Measurements from ENCODE around the gene TOR1AIP2.

Gene TOR1AIP2

DNA sequence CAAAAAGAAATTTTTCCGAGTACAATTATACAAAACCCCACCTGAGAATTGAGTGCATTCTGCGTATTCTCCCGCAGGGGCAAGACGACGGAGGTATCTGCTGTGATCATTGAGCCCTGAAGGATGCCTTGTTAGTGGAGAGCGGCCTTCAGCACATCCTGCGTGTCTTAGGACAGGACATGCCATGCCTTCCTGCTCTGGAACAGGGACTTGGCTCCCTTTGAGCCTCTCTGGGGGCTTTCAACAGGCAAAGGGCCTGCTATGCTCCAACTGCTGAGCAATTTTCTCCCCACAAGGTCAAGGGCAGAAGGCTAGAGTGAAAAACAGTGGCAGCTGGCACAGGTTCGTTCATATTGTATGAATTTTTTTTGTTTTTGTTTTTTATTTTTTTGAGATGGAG lies 52.4 kb downstream of the TOR1AIP2 start:
- DNase-seq = no peak

DNA sequence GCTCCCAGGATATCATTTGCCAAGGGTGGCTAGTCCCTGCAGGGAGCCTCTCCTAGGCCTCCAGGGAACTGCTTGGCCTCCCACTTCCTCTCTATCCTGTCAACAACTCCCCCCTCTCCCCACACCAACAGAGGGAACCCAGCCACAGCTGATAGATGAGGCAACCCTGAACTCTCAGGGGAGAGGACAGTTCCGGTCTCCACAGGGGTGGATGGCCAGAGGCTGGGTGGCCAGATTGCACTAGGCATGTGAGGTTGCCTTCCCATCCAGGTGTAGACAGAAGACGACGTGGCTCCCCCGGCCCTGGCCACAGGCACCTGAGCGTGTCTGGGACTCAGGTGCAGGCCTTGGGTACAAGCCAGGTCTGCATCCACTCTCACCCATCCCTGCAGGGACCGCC lies 53.3 kb downstream of the TOR1AIP2 start:
- no peak for DNase-seq

DNA sequence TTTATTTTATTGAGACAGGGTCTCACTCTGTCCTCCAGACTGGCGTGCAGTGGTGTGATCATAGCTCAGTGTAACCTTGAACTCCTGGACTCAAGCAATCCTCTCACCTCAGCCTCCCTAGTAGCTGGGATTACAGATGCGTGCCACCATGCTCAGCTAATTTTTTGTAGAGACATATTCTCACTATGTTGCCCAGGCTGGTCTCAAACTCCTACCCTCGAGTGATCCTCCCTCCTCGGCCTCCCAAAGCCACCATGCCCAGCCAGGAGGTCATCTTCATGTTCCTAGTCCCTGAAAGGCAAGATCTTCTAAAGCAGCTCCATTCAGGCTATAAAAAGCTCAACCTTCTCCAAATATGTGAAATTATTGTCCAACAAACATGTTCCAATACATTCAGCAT lies 53.9 kb downstream of the TOR1AIP2 start:
- no peak for DNase-seq

DNA sequence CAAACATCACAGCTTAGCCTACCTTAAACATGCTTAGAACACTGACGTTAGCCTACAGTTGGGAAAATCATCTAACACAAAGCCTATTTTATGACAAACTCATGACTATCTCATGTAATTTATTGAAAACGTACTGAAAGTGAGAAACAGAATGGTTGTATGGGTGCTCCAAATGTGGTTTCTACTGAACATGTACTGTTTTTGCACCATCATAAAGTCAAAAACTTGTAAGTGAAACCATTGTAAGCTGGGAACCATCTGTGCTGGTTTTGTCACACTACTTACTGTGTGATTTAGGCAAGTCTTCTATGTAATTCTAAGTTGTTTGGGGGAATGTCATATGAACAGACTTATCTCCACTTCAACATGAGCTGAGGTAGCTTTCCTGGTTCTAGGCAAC lies 55.5 kb downstream of the TOR1AIP2 start:
- DNase-seq = no peak

DNA sequence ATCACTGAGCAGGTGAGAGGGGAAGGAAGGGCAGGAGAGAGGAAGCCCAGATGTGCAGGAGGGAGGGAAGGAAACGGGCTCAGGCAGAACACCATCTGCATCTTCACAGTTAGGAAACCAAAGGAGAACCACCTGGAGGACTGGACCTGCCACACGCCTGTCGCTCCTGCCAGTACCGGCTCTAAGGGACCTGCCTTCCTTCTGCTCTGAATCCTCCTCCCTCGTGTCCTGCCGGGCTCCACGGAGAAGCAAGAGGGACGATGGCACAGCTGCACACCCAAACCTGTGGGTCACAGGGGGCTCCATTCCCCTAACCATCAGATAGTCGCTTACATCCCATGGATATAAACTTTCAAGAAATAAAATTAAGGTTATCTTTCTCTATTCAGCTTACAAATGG lies 56.1 kb downstream of the TOR1AIP2 start:
- DNase-seq = no peak

DNA sequence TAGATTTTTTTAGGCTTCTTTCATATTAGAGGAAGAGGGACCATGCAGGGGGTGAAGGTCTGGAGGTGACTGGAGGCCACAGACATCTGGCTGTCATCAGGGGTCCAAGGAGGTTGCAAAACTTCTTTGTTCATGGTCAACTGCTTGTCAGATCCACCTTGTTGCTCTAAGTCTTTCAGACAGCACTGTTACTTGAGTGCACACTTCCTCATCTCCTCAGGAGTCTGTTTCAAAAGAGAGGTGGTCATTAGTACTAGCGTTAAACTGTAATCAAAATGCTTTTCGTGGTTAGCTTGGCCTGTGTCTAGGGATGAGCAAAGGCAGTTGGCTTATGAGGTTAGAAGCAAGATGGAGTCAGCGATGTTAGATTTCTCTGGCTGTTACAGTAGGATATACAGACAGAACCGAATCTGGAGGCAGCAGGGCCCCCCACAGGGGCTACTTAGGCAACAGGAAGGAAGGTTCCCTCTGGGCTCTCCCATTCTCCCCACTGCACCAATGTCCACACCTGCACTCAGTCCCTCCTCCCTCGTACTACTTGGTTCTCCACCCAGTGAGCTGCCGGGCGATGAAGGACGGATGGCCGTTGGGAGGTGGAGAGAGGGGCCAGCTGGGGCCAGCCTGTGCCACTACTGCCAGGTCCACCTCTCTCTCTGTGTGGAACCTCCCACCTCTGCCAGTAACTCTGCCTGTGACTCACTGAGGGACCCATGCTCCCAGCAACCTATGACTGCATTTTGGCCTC lies 57.2 kb downstream of the TOR1AIP2 start:
- DNase-seq = no peak

DNA sequence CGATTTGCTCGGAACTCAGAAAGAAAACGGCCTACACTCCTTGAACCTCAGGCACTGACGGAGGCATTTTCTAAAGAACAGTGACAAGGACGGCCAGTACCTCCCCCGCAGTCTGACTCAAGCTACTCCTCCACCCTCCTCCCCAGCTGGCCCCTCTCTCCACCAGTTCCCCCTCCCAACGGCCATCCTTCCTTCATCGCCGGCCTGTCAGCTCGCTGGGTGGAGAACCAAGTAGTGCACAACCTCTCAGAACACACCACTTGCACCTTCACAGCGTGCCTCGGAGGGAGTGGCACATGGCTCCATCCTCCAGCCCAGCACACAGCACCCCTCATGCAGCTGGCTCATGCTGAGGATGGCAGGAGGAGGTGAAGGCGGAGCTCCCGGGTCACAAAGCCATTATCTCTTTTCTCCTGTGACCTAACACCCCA lies 58.8 kb downstream of the TOR1AIP2 start:
- no peak for DNase-seq

DNA sequence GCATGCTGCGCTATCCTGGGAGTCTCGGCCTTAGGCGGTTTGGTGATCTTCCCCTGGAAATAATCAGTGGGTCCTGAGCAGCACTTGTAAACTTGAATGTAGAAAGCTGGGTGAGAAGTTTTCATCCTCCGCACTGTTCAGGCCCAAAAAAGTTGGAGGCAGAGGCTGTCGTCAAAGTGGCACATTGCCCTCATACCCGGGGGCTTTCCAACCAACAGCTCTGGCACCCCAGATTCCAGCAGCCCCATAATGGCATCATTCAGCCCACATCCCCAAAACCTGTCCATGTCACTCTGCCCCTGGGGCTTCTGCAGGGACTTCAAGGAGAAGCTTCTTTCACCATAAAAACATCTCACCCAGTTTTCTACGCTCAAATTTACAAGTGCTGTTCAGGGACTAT lies 59.3 kb downstream of the TOR1AIP2 start:
- DNase-seq = no peak

DNA sequence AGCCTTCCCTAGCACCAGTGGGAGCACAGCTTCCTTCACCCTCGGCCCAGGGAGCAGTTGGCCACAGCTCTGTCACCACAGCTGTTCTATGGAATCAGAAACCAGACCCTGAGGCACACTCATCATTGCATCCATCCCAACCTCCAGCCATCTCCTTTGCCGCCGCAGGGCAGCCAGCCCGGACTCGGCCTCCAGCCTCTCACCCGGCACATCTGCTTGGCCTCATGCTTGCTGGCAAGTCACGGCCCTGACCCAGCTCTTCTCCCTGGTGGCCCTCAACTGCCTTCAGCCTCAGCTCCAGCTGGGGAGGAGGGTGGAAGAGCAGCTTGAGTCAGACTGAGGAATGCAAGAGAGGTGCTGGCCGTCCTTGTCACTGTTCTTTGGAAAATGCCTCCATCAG lies 59.8 kb downstream of the TOR1AIP2 start:
- DNase-seq = no peak

DNA sequence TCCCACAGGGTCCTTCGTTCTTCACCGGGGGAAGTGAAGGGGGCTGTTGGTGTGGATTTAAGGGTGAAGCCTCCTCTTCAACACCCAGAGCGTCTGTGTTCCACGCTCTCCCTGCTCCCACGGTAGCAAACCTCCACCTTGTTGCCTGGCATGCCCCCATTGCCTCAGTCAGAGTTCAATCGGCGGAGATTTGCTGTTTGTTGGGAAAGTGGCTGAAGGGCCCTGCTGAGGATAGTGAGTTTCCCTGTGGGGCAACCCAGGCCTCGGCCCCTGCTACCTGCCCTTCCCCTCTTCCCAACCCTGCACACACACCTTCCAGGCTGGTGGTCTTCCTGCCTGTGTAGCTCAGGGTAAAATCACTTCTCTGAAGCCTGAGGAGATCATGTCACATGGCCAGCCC lies 60.5 kb downstream of the TOR1AIP2 start:
- DNase-seq = no peak

DNA sequence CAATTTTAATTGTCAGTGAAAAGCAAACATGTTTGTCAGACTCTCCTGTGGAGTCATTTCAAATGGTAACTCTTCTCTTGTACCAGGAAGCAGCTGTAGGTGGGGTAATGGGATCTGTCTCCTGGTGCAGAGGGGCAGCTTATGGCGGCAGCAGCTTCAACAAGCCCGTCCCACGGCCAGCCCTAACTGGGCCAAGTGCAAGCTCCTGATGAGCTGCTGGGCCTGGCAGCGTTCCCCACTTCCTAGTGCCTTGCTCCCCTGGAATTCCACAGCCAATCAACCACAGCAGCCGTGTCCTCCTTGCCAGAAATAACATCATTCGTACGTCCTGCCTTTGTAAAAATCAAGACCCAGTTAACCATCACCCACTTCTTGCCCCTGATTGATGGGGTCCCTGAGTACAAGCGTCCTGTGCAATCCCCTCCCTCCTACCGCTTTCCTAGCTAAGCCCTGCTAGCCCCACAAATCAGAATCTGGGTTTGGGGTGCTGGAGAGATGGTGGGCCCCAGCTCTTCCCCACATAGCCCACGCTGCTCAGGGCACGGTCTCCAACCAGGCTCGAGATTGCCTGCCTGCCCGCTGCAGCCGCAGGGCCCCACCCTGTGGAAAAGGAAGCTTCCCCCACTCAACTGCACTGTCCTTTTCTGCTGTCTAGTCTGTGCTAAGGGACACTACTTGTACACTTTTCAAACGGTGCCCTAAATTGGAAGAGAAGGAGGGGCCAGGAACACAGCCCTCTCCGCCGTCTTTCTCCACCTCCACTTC lies 61.2 kb downstream of the TOR1AIP2 start:
- DNase-seq = no peak

DNA sequence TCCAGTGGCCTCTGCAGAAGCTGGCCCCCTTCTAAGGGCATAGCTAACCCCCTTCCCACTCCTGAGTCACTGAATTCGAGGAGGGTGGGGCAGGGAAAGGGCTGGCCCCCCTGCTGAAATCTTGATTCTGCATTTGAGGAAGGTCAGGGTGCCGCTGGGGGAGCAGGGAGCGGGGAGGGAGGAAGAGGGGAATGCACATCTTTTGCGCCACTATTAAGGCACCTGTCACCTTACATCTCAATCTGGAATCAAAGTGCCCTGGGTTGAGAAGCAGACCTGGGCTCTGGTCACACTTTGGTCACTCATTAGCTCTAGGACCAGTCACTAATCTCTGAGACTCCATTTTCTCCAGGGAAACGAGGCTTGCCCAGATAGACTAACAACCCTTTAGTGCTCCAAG lies 62.0 kb downstream of the TOR1AIP2 start:
- no peak for DNase-seq

DNA sequence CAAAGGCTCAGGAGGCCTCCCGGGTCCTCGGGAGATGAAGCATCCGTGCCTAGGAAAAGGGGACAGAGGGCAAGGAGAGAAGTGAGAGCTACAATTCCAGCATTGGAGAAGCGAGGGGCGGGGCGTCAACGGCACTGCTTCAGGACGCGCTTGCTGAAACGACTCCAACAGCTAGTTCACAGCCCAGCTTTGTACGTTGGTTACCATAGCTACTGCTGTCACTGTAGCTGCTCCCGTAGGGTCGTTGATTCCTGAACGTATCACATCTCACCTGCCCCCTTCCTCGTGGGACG lies 63.1 kb downstream of the TOR1AIP2 start:
- DNase-seq = no peak

DNA sequence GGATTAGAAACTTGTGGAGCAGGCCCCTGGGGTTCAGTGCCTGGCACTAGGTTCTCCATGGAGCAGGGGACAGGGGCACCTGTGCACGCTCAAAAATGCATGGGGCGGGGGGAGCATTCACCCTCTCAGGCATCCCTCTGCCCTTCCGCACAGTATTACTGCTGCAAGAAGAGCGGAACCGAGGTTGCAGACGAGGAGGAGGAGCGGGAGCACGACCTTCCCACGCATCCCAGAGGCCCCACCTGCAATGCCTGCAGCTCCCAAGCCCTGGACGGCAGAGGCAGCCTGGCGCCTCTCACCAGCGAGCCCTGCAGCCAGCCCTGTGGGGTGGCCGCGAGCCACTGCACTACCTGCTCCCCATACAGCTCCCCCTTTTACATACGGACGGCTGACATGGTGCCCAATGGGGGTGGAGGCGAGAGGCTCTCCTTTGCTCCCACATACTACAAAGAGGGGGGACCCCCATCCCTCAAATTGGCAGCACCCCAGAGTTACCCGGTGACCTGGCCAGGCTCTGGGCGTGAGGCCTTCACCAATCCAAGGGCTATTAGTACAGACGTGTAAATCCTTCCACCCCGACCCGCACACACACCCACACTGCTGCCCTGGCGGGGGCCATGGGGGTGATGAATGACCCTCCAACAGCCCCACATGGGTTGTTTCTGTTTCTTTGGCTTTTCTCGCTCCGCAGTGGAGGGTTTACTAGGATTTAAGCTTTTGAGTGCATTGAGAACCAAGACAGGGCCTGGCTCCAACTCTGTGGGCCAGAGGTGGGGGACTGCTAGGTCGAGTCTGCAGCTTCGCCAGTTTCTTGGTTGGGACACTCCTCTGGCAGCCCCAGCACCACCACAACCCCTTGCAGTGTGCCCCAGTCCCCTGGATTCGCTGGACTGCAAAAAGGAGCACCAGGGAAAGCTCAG lies 63.7 kb downstream of the TOR1AIP2 start:
- no peak for DNase-seq

DNA sequence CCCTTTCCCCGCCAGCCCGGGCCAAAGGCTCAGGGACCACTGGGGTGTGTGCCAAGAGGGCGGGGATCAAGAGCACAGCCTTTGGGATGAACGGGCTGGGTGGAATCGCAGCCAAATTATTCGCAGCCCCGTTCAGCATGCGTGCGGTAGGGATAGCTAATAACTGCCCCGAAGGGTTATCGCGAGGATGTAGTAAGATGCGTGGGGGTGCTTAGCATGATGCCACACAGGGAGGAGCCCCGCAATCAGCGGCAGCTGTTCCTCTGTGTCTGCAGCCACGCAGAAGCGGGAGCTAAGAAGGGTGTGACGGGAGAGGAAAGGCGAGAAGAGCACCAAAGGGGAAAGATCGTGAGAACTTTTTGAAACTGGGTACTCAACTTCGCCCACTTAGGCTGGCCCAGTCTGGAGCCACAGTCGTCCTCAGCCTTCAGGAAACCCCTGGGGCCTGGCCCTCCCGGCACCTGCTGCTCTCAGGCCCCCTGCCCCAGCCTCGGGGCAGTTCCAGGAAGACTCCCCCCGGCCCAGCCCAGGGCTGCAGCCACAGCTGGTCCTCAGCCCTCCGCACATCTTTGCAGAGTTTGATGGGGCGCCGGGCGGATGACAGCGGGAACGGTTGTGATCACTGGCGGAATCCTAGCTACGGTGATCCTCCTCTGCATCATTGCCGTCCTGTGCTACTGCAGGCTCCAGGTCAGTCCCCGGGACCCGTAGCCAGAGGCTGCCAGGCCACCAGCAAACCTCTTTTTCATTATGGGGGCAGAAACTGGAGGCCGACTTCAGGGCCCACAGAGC lies 64.9 kb downstream of the TOR1AIP2 start:
- no peak for DNase-seq

DNA sequence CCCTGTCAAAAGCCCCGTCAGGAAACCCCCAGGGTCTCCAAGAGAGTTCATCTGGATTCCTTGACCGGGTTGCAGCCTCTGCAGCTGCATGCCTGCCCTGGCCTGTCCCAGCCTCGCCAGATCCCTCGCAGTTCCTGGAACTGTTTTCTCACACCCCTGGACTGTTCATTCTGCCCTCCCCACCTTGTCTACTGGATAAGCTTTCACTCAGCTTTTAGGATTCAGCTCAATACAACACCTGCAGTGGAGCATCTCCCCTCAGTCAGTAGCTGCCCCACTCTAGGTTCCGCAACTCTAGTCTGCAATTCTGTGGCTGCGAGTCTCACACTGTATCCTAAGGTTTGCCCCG lies 67.3 kb downstream of the TOR1AIP2 start:
- DNase-seq = no peak

DNA sequence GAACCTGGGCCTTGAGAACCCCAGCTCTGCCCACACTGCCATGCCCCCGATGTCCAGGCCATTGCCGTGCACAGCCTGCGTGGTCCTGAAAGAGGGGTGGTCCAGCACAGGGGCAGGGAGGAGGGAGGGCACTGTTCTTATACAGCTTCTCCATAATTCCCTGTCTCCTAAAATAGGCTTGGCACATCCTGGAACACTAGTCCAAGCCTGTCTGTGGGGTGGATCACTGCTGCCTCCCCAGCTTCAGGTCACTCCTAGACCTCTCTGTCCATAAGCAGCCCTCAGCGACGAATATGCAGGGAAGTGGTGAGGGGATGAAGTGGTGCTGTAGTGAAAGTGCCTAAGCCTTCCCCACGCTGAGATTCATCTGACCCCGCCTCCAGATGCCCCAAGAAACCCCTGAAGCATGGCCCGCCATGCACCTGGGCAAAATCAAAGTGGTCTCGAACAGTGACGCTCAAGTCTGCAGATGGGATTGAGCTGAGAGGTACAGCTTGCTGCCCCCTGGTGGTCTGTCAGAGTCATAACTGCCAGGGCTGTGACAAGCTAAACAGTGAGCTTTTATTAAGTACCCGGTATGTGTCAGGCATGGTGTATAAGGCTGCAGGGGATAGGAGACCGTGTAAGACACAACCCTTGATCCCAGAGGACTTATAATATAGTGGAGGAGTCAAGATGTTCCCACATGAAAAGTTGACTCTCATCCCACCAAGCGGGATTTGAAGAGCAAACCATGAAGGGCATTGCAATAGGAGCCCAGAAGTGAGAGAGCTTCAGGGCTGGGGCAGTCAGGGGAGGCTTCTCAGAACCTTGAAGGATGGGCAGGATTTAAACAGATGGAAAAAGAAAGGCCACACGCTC lies 67.9 kb downstream of the TOR1AIP2 start:
- peak; percentile 60 for DNase-seq

DNA sequence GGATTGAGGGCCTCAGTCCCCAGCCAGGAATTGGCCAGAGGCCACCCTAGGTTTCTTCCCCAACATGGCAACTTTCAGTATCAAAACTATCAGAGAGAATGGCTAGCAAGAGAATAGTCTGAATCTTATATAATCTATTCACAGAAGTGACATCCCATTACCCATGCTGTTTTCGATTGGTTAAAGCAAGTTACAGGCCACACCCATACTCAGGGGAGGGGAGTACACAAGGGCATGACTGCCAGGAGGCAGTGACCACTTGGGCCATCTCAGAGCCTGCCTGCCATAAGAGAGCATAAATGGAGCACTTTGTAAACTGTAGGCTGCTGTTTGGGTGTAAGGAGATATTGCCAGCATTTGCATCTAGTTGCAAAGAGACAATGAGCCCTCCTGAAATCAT lies 69.1 kb downstream of the TOR1AIP2 start:
- no peak for DNase-seq

DNA sequence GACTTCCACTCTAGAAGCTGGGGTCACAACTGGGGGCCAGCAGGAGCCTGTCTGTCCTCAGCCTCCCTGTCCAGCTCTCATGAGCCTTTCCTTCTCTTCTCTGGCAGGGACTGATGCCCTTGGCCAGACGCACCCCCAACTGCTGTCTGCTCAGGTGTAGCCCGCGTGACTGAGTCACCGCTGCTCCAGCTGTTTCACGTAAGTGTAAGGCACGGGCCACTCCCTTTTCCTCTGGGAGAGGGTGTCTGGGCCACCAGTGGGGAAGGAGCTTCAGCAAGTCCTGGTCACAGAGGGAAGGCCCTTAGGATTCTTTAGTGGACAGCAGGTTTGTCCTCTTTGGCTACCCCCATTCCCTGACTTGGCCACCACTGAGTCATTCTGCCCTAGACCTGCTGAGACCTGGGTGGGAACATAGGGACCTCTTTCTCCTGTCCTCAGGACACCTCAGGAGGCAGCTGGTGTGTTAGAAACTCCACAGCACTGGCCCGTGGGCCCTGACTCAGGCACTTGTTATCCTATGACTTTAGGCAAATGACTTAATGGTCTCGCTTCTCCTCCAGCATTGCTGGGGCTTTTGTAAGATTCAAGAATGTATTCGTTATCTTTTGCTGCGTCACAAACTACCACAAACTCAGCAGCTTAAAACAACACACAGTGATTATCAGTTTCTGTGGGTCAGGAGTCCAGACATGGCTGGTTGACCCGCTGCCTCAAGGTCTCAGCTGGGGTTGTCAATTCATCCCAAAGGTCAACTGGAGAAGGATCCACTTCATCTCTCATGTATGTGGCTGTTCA lies 69.7 kb downstream of the TOR1AIP2 start:
- DNase-seq = no peak

DNA sequence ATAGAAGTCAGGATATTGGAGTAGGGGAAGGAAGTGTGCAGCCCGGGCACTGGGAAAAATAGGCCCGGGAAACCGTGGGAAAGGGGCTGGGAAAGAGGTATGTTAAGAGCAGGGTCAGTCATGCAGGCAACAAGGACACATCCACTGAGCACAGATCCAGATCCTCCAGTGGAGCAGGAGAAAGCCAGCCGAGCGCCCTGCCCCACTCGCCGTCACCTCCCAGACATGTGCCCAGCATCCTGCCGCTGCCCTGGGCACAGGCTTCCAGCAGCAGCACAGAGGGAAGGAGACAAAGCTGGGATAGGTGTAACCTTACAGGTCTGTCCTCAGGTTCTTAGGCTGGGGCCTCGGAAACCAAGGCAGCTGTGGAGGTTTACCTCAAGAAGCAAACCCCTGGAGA lies 70.3 kb downstream of the TOR1AIP2 start:
- no peak for DNase-seq

DNA sequence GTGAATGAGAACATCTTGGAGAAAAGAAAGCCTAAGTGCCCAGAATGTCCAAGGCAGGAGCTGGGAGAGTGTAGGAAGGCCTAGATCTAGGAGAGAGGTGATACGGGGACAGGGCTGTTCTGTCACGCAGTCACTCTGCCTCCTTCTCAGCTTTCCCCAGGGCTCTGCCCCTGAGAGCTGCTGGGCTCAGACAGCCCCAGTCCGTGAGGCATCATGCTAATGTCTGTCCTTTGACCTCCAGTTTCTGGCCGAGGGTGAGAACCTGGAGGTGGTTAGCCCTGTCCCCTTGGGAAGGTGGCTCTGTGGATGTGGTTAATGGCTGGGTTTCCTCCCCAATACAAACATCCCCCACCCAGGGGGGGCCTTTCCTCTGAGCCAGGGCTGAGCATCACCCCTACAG lies 71.3 kb downstream of the TOR1AIP2 start:
- DNase-seq = no peak

All from stimulated activated CD4-positive, alpha-beta T cell treated with anti-CD3 and anti-CD28 coated beads, Interleukin-4, amount 100 ng/mL, for 1 hour (primary cell).